Activated naive CD4-positive, alpha-beta T cell treated with anti-CD3 and anti-CD28 coated beads, Interleukin-2, amount 50 U/mL, for 72 hours (primary cell): ENCODE results near the gene CYGB. TPM values are rescaled to one million over a fixed set of nuclear protein-coding genes. Genes with fewer than 3 reads are reported as not detected.

ENCODE experiments used
- ATAC-seq, 2 donors: fragments of 150-1000 bp; cut with Tn5 transposase; 2 replicates each; pipeline ENCODE4 v1.10.0; 2021; ENCODE audit warnings: mild to moderate bottlenecking in 2 of 2, moderate library complexity in 2 of 2
- DNase-seq, 2 donors: peaks; one replicate each; pipeline ENCODE4 v3.0.0; 2021 to 2022; ENCODE audit warnings: low spot score in 2 of 2
- H3K27ac Mint-ChIP-seq, 2 donors: one replicate each; pipeline ENCODE4 v1.8.0; 2022; ENCODE audit warnings: mild to moderate bottlenecking in 2 of 2, mixed read lengths in 2 of 2
- H3K36me3 Mint-ChIP-seq, 2 donors: one replicate each; pipeline ENCODE4 v1.8.0; 2022; ENCODE audit warnings: mixed read lengths in 2 of 2
- H3K9me3 Mint-ChIP-seq, 2 donors: one replicate each; pipeline ENCODE4 v1.8.0; 2022; ENCODE audit warnings: mixed read lengths in 2 of 2
- total RNA-seq, 2 donors: library from RNA; stranded (reverse); gene quantifications; one replicate each; pipeline ENCODE4 v1.2.3, GENCODE V29; 2022

Gene CYGB
- total RNA-seq, 2 donors from 2014 or later: not detected

DNA sequence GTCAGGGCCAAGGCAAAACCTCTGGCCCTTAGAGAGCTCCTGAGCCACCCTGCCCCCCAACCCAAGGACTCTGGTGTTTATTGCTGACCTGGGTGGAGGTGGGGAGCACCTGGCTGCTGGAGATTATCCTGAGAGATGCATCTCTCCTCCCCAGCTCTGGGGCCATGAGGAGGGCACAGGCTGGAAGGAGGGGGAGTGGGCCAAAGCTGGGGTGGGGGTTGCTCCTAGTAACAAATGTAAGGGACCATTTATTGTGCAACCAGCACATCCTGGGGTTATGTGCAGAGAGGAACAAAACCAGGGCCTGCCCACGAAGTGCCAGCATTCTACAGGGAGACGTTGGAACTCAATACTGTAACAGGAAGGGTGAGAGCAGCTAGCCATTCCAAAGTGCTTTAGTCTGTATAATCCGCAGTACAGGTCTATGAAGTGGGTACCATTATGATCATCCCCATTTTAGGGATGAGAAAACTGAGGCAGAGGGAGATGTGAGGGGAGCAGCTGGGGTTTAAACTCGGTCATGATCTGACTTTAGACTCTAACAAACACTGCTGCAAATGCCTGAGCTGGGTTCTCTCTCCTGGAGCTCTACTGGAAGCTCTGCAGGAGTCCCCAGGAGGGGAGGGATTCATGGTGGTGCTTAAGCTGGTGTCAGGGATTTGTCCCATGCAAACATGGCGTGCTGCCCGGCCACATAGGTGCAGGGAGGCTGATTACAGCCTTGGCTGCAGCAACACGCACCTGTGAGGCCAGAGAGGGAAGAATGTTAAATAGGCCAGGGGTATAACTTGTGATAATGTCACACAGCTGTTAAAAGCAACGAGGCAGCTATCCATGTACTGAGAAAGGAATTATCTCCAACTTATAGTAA is 34.9 kb downstream of the CYGB start:
- no peaks in the 10 kb centered on the region for H3K9me3 Mint-ChIP-seq
- peaks cover 0 to 5% of the 10 kb centered on the region in 2 donors for H3K36me3 Mint-ChIP-seq
- H3K27ac Mint-ChIP-seq: peak overlapping the region in 1 of 2 donors; percentile 92
- no peak for DNase-seq
- ATAC-seq: no peak

DNA sequence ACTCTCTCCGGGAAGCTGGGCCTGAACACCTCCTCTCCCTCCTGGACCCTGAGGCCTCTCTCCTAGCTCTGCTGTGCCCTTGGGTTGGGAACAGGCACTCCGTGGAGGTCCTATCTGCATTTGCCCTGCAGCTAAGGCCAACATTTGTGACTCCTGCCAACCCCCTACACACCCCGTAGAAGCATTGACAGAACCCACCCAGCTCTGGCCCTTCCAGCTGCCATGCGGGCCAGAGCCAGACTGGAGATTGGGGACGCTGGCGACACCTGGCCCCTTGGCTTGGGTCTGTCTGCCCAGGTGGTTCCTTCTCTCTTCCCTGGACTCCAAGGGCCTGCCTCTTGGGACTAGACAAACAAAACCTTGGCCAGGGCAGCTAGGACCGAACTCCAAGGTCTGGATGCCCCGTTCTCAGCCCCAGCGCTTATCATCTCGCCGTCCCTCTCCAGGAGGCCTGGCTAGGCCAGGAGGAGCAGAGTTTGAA is 35.6 kb downstream of the CYGB start:
- ATAC-seq (no peak), DNase-seq (no peak)
- H3K9me3 Mint-ChIP-seq: no peaks in the 10 kb centered on the region
- peak overlapping the region; percentile 68 to 92 for H3K27ac Mint-ChIP-seq
- H3K36me3 Mint-ChIP-seq: peaks cover 0 to 5% of the 10 kb centered on the region in 2 donors

DNA sequence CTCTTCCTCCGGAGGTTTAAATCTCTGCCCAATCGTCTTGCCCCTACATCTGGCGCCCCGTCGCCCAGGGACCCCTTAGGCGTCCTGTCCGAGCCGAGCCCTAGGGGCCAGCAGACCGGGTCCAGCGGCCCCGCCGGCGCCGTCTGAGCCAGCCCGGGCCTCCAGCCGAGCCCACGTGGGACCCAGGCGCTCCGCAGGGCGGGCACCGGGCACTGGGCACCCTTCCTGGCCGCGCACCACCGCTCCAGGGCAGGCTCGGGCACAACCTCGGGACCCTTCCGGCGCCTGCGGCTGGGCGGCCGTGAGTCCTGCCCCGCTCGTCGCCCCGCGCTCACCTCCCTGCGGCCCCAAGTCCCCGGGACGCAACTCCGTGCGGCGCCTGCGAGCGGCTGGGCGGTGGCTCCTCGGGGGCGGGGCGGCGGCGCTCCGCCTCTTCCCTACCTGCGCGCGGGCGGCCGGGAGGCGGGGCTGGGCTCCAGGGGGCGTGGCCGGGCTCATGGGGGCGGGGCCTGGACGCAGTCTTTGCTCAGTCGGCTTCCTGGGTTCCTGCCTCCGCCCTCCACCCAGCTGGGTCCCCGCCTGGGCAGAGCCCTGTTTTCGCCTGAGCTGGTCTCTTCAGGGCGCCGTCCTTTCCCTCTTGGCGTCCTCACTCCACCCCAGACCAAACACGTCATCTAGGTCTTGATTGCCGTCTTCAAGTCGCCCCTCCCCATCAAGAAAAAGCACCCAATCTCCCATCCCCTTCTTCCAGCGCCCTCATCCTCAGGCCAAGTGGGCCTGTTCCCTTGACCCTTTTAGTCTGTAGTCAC is 36.3 kb downstream of the CYGB start, which contains the start of gene RHBDF2:
Gene RHBDF2 (minus strand): TSS at position 406 of the 809 bp plus-strand sequence. CDS start 19,899 bp downstream, outside the sequence.
- ATAC-seq: peak; percentile 84 to 93
- peak; percentile 96 to 98 for DNase-seq
- H3K27ac Mint-ChIP-seq: peak within 1 kb of the TSS; percentile 68 to 92
- no peaks in the 10 kb centered on the region for H3K9me3 Mint-ChIP-seq
- peaks cover 0 to 5% of the 10 kb centered on the region in 2 donors for H3K36me3 Mint-ChIP-seq

DNA sequence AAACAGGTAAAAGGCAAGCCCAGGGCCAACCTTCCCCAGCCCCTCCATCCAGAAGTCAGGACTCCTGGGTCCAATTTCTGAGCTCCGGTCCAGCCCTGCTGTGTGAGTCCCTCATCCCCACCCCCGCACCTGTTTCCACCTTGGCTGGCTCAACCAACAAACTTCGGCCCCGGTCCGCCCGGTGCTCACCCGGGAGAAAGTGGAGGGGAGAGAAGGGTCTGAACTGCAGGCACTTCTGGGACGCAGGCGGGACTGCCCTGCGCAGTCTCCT is 36.8 kb downstream of the CYGB start:
- ATAC-seq: peak in 1 of 2 donors; percentile 30

DNA sequence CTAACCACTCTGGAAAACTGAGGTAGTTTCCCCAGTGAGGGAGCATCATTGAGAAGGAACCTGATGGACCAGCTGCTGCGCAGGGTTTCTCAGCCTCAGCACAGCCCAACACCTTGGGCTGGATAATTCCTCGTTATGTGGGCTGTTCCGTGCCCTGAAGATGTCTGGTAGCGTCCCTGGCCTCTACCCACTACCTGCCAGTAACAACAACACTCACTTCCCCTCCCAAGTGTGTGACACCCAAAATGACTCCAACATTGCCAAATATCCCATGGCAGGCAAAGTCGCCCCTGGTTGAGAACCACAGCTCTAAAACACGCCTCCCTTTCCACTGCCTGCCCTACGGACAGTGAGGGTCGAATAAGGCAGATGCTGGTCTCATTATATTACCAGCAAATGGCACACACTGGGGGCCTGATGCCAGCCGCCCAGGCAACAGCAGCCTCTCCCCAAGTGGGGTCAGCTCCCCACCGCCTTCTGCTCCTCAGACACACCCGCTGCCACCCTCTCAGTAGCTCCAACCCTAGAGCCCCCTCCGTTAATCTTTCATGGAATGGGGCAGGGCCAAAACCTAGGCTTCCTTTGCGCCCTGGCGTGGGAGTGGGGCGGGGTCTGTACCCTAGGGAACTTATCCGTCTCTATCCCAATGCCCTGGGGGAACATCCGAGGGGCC is 37.3 kb downstream of the CYGB start:
- no peak for ATAC-seq
- Mint-ChIP-seq H3K27ac (peak overlapping the region in 1 of 2 donors; percentile 92), H3K9me3 (no peaks in the 10 kb centered on the region), H3K36me3 (peaks cover 0 to 5% of the 10 kb centered on the region in 2 donors)
- no peak for DNase-seq

More for the DNA sequence above, 36.8 kb downstream of the CYGB start:
- no peak for DNase-seq
- H3K36me3 Mint-ChIP-seq: peaks cover 0 to 5% of the 10 kb centered on the region in 2 donors
- peak overlapping the region in 1 of 2 donors; percentile 92 for H3K27ac Mint-ChIP-seq
- no peaks in the 10 kb centered on the region for H3K9me3 Mint-ChIP-seq

DNA sequence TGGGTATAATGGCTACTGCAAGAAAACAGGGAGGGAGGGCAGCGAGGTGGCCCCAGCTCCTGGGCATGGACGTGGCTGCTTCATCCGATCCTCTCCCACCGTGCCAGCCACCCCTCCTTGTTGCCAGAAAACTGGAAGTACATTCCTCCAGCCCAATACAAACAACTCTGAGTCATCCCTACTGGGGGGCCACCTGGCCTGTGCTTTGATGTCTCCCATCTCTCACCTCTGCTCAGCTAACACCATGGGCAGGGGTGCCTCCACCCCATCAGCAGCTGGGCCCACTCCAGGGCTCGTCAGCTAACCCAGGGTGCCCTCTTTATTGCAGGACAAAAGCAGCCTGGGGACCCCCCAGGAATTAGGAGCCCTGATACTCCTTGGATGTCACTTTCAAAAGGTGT is 38.2 kb downstream of the CYGB start:
- Mint-ChIP-seq H3K36me3 (peaks cover 0 to 5% of the 10 kb centered on the region in 2 donors), H3K9me3 (no peaks in the 10 kb centered on the region), H3K27ac (peak overlapping the region in 1 of 2 donors; percentile 65)
- ATAC-seq: no peak
- DNase-seq: no peak

DNA sequence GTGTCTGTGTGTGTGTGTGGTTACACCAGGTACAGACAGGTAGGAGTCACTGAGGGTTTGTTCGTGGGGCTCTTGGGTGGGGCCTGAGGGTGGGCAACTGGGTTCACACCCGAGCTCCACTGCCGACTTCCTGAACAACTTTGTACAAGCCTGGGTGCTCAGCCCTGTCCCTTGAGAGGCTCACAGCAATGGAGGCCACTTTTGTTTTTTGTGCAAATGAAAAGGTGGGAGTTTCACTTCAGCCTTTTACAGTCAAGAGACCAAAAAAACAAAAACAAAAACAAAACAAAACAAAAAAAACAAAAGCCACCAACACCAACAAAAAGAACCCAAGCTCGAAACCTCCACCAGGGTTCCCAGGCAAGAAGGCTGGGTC is 38.6 kb downstream of the CYGB start:
- ATAC-seq (no peak), DNase-seq (no peak)
- Mint-ChIP-seq H3K27ac (no peak overlapping the region), H3K36me3 (peaks cover 0 to 5% of the 10 kb centered on the region in 2 donors), H3K9me3 (no peaks in the 10 kb centered on the region)

DNA sequence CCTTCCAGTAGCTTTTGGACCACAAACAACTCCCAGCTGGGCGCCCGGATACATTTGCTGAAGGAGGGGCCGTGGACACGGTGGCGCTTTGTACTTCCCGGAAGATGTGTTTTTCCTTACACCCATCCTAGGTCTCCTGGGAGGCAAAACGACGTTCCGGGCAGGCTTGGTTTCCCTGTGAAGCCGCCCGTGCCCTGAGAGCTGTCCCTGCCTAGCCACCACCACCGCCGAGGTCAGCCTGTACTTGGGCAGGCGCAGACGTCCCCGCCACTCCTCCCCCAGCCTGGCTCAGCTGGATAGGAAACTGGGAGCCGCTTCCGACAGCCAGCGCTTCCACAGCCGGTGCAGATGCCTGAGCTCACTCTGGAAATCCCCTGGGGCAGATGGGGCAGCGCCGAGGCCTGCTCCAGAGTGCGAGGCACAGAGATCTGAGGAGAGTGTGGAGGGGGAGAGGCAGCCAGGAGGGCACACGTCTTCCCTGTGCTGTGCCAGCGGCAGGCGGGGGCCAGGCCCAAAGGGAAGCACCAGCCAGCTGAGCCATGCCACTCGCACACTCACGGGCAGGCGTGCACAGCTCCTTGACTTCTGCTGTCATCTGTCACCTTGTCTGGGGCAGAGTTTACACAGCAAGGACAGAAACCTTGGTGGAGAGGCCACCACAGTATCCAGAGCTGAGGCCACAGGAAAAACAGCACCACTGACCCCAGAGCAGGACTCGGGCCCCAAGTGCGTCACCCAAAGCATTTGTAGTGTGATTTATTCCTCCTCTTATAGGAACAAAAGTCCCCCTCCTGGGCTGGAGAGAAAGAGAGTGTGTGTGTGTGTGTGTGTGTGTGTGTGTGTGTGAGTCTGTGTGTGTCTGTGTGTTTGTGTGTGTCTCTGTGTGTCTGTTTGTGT is 39.3 kb downstream of the CYGB start:
- ATAC-seq (no peak), DNase-seq (no peak)
- H3K36me3 Mint-ChIP-seq: peaks cover 0 to 5% of the 10 kb centered on the region in 2 donors
- H3K9me3 Mint-ChIP-seq: no peaks in the 10 kb centered on the region
- peak overlapping the region; percentile 29 to 68 for H3K27ac Mint-ChIP-seq

DNA sequence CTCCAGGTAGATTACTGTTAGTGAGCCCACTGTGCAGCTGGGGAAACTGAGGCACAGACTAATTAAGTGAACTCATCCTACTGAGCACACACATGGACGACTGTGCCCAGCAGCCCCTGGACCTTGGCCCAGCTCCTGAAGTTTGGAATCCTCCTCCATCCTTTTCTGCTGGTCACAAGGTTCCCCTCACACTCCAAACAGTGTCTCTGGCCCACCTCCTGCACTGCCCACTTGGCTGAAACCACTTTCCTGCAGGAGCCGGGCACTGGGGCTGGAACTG is 39.9 kb downstream of the CYGB start:
- Mint-ChIP-seq H3K9me3 (no peaks in the 10 kb centered on the region), H3K36me3 (peaks cover 0 to 5% of the 10 kb centered on the region in 2 donors), H3K27ac (peak overlapping the region in 1 of 2 donors; percentile 68)
- no peak for ATAC-seq
- no peak for DNase-seq

DNA sequence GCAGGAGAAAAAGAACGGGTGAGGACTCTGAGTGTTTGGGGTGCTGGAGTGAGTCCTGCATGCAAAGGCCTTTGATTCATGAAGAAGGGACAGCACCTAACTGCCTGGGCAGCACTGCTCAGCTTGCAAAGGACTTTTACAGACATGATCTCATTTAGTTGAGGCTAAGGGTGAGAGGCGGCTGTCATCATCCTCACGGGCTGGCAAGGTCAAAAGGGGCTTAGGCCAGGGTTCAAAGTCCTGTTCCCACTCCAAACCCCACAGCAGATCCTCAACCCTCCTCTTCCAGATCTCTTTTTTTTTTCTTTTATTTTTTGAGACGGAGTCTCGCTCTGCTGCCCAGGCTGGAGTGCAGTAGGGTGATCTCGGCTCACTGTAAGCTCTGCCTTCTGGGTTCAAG is 41.0 kb downstream of the CYGB start:
- peak overlapping the region; percentile 12 to 68 for H3K27ac Mint-ChIP-seq
- H3K36me3 Mint-ChIP-seq: peaks cover 0 to 5% of the 10 kb centered on the region in 2 donors
- peak in 1 of 2 donors; percentile 28 for ATAC-seq
- DNase-seq: no peak
- no peaks in the 10 kb centered on the region for H3K9me3 Mint-ChIP-seq

DNA sequence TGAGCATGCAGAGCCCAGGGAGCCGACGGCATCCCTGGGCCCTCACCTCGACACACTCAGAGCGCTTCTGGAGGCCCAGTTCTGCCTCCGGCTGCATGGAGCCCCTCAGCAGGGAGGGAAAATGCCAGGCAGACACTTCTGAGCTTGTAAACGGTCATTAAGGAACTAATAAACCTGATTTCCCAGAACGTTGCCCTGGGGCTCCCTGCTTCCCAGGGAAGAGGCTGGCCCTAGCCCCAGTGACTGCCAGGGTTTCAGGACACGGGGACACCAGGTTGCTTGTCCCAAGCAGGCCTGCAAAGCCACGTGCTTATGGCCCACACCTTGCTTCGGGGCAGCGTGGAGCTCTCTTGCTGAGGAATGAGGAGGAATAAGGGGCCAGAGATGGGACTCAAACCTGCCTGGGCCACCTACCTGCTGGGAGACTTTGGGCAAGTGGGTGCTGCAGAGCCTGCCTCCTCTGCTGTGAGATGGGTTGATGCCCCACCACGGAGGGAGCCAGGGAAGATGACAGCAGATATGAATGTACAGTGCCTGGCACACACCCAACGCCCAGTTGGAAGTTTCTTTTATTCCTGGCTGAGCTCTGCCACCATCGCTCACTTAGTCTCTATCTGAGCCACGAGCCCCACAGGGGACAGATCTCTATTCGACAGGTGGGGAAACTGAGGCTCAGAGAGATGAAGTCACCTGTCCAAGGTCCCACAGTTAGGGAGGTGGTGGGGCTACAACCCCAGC is 41.7 kb downstream of the CYGB start:
- Mint-ChIP-seq H3K9me3 (no peaks in the 10 kb centered on the region), H3K36me3 (peaks cover 0 to 4% of the 10 kb centered on the region in 2 donors), H3K27ac (peak overlapping the region in 1 of 2 donors; percentile 68)
- DNase-seq (no peak), ATAC-seq (no peak)

DNA sequence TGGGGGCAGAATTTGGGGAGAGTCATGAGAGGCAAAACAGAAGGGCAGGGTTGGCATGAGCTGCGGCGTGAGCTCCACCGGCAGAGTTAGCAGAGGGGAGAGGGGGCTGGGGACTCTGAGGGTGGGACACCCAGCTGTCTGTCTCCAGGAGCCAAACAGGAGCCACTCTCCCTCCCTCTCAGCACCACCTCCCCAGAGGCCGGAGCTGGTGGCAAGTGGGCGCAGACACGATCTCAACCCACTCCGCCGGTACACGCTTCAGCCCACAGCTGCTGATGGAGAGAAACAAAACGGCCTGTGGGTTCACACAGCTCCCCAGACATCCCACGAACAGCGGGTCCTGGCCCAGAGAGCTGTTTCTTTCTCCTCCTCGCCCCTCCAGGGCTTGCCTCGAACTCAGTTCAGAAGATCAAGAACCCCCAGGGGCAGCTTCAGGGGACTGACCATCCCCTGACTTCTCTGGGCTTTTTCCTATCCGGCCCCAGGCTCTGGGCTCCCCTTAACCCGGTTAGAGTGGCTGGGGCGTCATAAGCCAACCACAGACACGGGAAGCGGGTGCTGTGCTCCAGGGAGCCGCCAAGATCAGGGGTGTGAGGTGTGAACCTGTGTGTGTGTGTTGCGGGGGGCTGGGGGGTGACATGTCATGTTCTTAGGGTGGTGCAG is 43.9 kb downstream of the CYGB start:
- no peaks in the 10 kb centered on the region for H3K9me3 Mint-ChIP-seq
- ATAC-seq (peak; percentile 4 to 25), DNase-seq (no peak)
- peak overlapping the region; percentile 94 for H3K27ac Mint-ChIP-seq
- no peaks in the 10 kb centered on the region for H3K36me3 Mint-ChIP-seq

DNA sequence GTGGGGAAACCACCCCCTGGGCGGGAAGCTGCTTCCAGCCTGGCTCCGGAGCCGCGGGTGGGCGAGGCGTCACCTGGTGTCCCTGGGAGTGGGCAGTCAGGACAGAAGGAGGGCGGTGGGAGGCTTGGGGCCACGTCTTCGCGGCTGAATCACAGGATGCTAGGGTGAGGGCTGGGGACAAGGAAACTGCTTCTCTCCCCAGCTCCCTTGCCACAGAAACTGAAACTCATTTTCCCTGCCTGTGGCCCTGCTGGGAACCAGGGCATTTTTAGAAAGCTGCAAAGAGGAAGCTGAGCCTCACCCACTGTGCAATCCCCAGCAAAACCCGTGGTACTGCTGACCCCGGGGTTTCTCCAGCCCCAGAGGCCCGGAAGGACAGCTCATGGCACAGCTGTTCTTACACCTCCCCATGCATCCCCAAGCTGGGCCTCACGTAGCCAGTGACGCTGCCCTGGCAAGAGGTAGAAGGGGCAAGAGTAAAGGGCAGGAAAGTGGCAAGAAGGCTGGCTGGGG is 44.5 kb downstream of the CYGB start:
- DNase-seq (peak; percentile 38 to 86), ATAC-seq (peak; percentile 71 to 84)
- Mint-ChIP-seq H3K27ac (peak overlapping the region; percentile 94), H3K36me3 (no peaks in the 10 kb centered on the region), H3K9me3 (no peaks in the 10 kb centered on the region)

DNA sequence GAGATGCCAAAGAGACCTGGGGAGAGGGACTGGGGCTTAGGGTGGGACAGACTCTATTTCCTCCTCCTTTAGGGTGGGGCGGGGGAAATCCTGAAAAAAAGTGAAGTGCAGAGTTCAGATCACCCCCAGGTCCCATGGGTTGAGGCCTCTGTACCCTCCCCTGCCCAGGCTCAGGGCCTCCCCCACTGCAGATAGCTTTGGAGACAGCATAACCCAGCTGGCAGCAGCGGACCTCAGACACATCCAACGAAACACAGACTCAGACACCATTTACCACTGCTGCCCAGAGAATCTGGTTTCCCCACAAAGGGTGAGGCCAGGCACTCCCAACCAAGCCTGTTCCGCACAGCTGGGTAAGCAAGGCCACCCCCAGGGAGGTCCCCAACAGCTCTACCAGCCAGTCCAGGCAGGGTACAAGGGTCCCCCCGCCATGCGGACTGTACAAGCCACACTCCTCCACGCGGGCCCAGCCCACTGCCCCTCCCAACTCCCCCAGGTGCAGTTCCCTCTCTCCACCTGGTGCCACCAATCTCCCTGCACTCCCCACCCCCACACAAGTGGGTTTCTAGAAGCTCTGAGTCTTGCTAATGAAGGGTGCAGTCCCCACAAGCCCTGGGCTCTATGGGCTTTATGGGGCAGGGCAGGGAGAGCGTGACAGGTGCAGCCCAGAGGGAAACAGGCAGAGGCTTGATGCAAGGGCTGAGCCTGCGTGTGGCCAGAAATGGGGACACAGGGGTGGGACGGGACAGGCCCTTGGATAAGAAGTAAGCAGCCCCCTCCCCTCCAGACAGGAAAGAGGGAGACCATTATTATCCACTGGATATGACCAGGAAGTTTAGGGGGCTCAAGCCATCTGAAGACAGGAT is 45.2 kb downstream of the CYGB start:
- H3K27ac Mint-ChIP-seq: peak overlapping the region; percentile 94
- ATAC-seq: peak; percentile 39 to 47
- peak in 1 of 2 donors; percentile 67 for DNase-seq
- H3K9me3 Mint-ChIP-seq: no peaks in the 10 kb centered on the region
- peaks cover 0 to 6% of the 10 kb centered on the region in 2 donors for H3K36me3 Mint-ChIP-seq
